Transverse colon (tissue), 4 donors: ENCODE data around the gene ABCB8. TPM values are rescaled to one million over a fixed set of nuclear protein-coding genes. Genes with fewer than 3 reads are reported as not detected.

Experiments used
- DNase-seq: peaks from one replicate; pipeline ENCODE4 v3.0.0-alpha.2; 2019
- H3K27ac ChIP-seq, 4 donors: fragments of 200-600 bp; sonication (generic); 2 replicates each; pipeline ENCODE4 v1.5.1; 2016 to 2018; ENCODE audit warnings: inconsistent platforms in 4 of 4
- H3K27me3 ChIP-seq: fragments of 200-600 bp; sonication (generic); 2 replicates; pipeline ENCODE4 v1.5.1; 2017; ENCODE audit warnings: inconsistent platforms
- H3K36me3 ChIP-seq, 4 donors: fragments of 200-600 bp; sonication (generic); 2 replicates each; pipeline ENCODE4 v1.5.1; 2017 to 2019; ENCODE audit warnings: inconsistent platforms in 4 of 4
- H3K4me1 ChIP-seq, 4 donors: fragments of 200-600 bp; sonication (generic); 2 replicates each; pipeline ENCODE4 v1.5.1; 2017 to 2020; ENCODE audit warnings: inconsistent platforms in 4 of 4
- H3K4me3 ChIP-seq, 4 donors: fragments of 200-600 bp; sonication (generic); 1 replicate in 1 of 4; 2 replicates in 3 of 4; pipeline versions ENCODE4 v1.5.1 to v1.6.1; 2017 to 2019; ENCODE audit warnings: inconsistent platforms in 4 of 4
- H3K9me3 ChIP-seq, 2 donors: fragments of 200-600 bp; sonication (generic); 2 replicates each; pipeline ENCODE4 v1.5.1; 2017 to 2019; ENCODE audit warnings: inconsistent platforms in 2 of 2
- EP300 ChIP-seq: sonication (generic); formaldehyde crosslinking; IDR thresholded peaks from one replicate; pipeline ENCODE4 v1.6.1; 2017; ENCODE audit warnings: antibody characterized with exemption, low read depth
- POLR2A ChIP-seq: fragments of 450-650 bp; IDR thresholded peaks from one replicate; pipeline ENCODE4 v1.6.1; 2016; ENCODE audit warnings: antibody characterized with exemption, mild to moderate bottlenecking, moderate library complexity
- POLR2AphosphoS5 ChIP-seq, 3 donors: sonication (generic); formaldehyde crosslinking; IDR thresholded peaks; one replicate each; pipeline ENCODE4 v1.6.1; 2016; ENCODE audit warnings: antibody characterized with exemption in 3 of 3
- whole genome bisulfite sequencing, 2 donors: methylation state at CpG; one replicate each; pipeline ENCODE4 v1.1.5; 2018; ENCODE audit warnings: low coverage in 1 of 2; 5-methylcytosine and 5-hydroxymethylcytosine counted together
- in situ Hi-C, 4 donors: fragments of 200-750 bp; cut with MboI; loops; one replicate each; pipeline versions ENCODE4 v1.15.0 to v1.15.1; 2017; ENCODE audit warnings: low sequenced_read_pairs in 3 of 4, low pct_ligation_motif_present in 1 of 4, low pct_unique_long_range_greater_than_20kb in 1 of 4
- intact Hi-C: fragments of 100-400 bp; cut with DNase I; formaldehyde crosslinking; loops from one replicate; pipeline ENCODE4 v1.15.1; 2023; ENCODE audit warnings: low total_unique reads
- total RNA-seq, 4 donors: library from RNA; depleted of rRNA; stranded (reverse); fragments of >200 nt; gene quantifications; one replicate each; pipeline ENCODE4 v1.1.0, GENCODE V29; 2016
- TF ChIP-seq, protein P1 (sequence below), 5 experiments: fragments of 200-600 bp in 3 of 5; fragments of 450-650 bp in 2 of 5; sonication (generic) in 3 of 5; IDR thresholded peaks; 1 replicate in 2 of 5; 2 replicates in 3 of 5; pipeline ENCODE4 v1.5.1; 2016 to 2017; ENCODE audit warnings: antibody characterized with exemption in 5 of 5, inconsistent platforms in 3 of 5, mild to moderate bottlenecking in 2 of 5, moderate library complexity in 1 of 5

Gene ABCB8
- total RNA-seq, 4 donors from 2014 or later = 33.3 to 76.4 (median 51.4) TPM

DNA sequence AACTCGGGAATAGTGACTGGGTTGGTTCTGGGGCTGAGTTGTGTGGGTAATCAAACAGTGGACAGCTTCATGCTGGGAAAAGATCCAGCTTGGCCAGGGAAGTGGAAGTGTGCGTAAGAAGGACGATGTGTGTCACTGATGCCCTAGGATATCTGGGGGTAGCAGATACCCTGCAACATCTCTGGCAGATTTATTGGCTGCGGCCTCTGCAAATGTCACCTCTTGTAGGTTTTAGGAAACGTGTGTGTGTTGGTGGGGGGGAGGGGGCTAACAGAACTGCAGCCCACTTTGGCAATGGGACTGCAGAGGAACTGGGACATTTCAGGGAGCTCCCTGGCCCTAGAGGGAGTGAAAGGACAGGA, 57.1 kb downstream of the ABCB8 start:
- Histone ChIP-seq H3K36me3 (no peaks in the 10 kb centered on the region), H3K27ac (peak overlapping the region; percentile 85 to 89 (median 87)), H3K4me1 (peaks cover 44 to 62% (median 59%) of the 10 kb centered on the region in 4 donors), H3K27me3 (no peaks in the 10 kb centered on the region), H3K4me3 (no peak overlapping the region), H3K9me3 (no peaks in the 10 kb centered on the region)
- in situ Hi-C loops (no loop called here), intact Hi-C loops (no loop called here)
- 55% methylated on average over 5 of the region's 5 CpGs; no CpG with 5 or more reads in 1 of the 2 donors for whole genome bisulfite sequencing, 2 donors
- DNase-seq = no peak
- TF ChIP-seq POLR2A = no peak

DNA sequence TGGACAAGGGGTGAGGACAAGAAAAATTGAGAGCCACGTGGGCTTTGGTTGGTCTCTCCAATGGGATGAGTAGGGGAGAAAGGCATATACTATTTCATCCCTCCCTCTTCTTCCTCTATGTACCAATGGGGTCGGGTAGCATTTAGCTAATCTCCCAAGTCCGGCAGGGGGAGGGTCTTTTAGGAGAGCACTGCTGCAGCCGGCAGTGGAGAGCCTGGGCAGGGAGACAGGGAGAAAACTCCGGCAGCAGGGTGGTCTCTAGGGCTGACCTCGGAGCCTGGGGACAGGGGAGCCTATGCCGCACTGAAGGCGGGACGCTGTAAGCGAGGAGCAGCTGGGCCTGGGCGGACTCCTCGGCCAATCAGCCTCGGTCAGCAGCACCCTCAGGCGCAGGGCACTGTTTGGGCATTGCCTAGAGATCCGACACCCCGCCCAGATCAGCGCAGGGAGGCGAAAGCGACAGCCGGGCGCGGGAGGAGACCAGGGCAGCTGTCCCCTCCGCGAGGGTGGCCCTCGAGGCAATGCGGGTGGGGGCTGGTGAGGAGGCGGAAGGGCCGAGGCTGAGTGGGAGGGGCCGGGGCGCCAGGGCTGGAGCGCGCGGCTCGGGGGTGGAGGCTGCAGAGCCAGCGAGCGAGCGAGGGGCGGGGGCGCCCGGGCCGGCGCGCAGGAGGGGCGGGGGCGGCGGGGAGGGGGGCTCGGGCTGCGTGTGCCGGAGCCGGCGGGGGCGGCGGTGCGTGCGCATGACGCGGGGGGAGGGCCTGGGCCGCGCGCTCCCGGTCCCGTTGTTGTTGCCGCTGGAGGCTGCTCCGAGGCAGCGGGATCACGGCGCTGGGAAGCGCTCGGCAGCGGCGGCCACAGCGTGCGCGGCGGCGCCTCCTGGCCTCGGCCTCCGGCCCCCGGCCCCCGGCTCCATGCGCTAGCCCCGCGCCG, 57.7 kb downstream of the ABCB8 start, which contains the start of gene AGAP3:
Gene AGAP3, plus strand, starts transcription at position 785 of the 930 bp plus-strand sequence. CDS start 267 bp downstream, outside the sequence.
- WGBS, 2 donors = 0% methylated on average over 2 to 27 of the region's 84 CpGs
- TF ChIP-seq, protein P1, sequence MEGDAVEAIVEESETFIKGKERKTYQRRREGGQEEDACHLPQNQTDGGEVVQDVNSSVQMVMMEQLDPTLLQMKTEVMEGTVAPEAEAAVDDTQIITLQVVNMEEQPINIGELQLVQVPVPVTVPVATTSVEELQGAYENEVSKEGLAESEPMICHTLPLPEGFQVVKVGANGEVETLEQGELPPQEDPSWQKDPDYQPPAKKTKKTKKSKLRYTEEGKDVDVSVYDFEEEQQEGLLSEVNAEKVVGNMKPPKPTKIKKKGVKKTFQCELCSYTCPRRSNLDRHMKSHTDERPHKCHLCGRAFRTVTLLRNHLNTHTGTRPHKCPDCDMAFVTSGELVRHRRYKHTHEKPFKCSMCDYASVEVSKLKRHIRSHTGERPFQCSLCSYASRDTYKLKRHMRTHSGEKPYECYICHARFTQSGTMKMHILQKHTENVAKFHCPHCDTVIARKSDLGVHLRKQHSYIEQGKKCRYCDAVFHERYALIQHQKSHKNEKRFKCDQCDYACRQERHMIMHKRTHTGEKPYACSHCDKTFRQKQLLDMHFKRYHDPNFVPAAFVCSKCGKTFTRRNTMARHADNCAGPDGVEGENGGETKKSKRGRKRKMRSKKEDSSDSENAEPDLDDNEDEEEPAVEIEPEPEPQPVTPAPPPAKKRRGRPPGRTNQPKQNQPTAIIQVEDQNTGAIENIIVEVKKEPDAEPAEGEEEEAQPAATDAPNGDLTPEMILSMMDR (IDR thresholded peaks at IDR 0.05) = peak in 1 of 5 experiments; percentile 11
- TF ChIP-seq POLR2A (peak; percentile 61), POLR2AphosphoS5 (IDR thresholded peaks at IDR 0.05) (peak; percentile 74 to 88 (median 85)), EP300 (no peak)
- Histone ChIP-seq H3K27me3 (no peaks in the 10 kb centered on the region), H3K4me1 (peaks cover 44 to 65% (median 60%) of the 10 kb centered on the region in 4 donors), H3K27ac (peak within 1 kb of the TSS; percentile 86 to 92 (median 92)), H3K36me3 (no peaks in the 10 kb centered on the region), H3K9me3 (no peaks in the 10 kb centered on the region), H3K4me3 (peak within 1 kb of the TSS; percentile 62 to 75 (median 72))
- intact Hi-C loops = no loop called here
- DNase-seq = peak; percentile 90
- in situ Hi-C loops = no loop called here

DNA sequence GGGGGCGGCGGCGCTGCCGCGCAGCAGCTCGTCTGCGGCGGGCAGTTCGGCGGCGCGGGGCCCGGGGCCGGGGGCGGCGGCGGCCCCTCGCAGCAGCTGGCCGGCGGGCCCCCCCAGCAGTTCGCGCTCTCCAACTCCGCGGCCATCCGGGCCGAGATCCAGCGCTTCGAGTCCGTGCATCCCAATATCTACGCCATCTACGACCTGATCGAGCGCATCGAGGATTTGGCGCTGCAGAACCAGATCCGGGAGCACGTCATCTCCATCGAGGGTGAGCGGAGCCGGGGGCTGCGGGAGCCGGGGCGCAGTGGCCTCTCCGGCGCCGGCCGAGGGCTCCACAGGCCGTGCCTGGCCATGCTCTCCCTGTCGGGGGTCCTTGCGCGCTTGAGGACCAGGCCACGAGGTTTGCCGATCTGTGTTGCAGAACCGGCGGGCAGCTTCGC, 58.6 kb downstream of the ABCB8 start:
- in situ Hi-C loops (no loop called here), intact Hi-C loops (no loop called here)
- H3K27ac ChIP-seq = peak overlapping the region; percentile 86 to 92 (median 92)
- H3K36me3 ChIP-seq = no peaks in the 10 kb centered on the region
- H3K4me3 ChIP-seq = peak overlapping the region; percentile 62 to 75 (median 72)
- DNase-seq = peak; percentile 35
- H3K4me1 ChIP-seq = peaks cover 36 to 65% (median 55%) of the 10 kb centered on the region in 4 donors
- H3K27me3 ChIP-seq = no peaks in the 10 kb centered on the region
- no peaks in the 10 kb centered on the region for H3K9me3 ChIP-seq
- TF ChIP-seq EP300 (no peak), POLR2AphosphoS5 (IDR thresholded peaks at IDR 0.05) (no peak), POLR2A (no peak)
- TF ChIP-seq, protein P1 (IDR thresholded peaks at IDR 0.05) = no peak
- WGBS, 2 donors = 1% methylated on average over 47 of the region's 56 CpGs; no CpG with 5 or more reads in 1 of the 2 donors

DNA sequence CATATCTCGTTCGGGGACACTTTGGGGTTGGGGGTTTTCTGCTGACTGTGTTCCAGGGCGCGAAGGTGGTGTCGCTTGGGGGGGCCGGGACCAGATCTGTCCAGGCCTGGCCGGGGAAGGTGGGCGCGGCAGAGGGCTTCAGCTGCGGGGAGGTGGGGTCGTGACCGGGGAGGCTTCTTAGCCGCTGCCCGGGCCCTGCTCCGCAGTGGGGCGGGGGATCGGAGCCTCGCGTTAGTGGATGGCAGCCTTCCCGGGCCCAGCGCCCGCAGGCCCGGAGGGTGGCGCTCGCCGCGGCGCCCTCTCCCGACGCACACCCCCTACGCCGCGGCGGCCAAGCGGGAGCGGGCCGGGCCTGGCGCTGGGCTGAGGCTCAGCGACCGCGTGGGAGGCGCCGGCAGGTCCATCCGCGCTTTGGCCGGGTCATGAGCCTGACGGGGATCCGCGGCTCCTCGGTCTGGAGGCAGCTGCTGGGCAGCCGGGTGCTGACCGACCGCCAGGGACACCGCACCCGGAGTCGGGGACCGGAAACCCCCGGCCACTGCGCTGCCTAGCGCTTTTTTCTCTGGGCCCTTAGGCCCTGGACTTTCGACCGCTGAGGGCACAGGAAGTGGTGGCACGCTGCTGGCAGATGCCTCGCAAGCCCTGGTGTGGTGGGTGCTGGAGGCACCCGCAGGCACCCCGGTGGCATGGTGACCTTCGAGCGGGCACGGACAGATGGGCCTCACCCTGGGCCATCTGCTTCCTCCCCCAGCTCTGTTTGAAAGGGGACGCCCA, 59.2 kb downstream of the ABCB8 start:
- intact Hi-C loops (no loop called here), in situ Hi-C loops (no loop called here)
- Histone ChIP-seq H3K4me1 (peaks cover 30 to 61% (median 49%) of the 10 kb centered on the region in 4 donors), H3K9me3 (no peaks in the 10 kb centered on the region), H3K4me3 (peak overlapping the region; percentile 62 to 75 (median 72)), H3K36me3 (no peaks in the 10 kb centered on the region), H3K27ac (peak overlapping the region; percentile 86 to 92 (median 92)), H3K27me3 (no peaks in the 10 kb centered on the region)
- TF ChIP-seq POLR2A (no peak), EP300 (no peak), POLR2AphosphoS5 (IDR thresholded peaks at IDR 0.05) (peak in 2 of 3 donors; percentile 26 to 47)
- TF ChIP-seq, protein P1 (IDR thresholded peaks at IDR 0.05) = peak in 4 of 5 experiments; percentile 4 to 42 (median 25)
- WGBS, 2 donors = 0% methylated on average over 59 of the region's 70 CpGs; no CpG with 5 or more reads in 1 of the 2 donors
- DNase-seq = peak; percentile 74
